ENCODE data around the gene SLC9A7. TPM values are rescaled to one million over a fixed set of nuclear protein-coding genes. Genes with fewer than 3 reads are reported as not detected.

Gene SLC9A7
- total and polyA plus RNA-seq, 2 experiments from 2014 or later: 14.1 to 52.9 TPM

GRCh38 chrX:46571423-46572339 is 187.2 kb downstream of the SLC9A7 start:
- no peaks in the 10 kb centered on the region for H4K20me1 ChIP-seq (ENCODE audit: insufficient read depth)
- in situ Hi-C loops (cut with MboI): loop anchor here (25.0 kb wide), 1 partner anchor 216 kb away; no protein-coding TSS in a partner anchor
- no peak overlapping the region for H3K27ac ChIP-seq
- TF ChIP-seq EZH2phosphoT487 (IDR thresholded peaks at IDR 0.05; ENCODE audit: insufficient read depth, low read depth) (no peak), EZH2 (IDR thresholded peaks at IDR 0.05; ENCODE audit: insufficient read depth, poor library complexity, severe bottlenecking) (no peak)
- no peak overlapping the region for H2AFZ ChIP-seq
- no peaks in the 10 kb centered on the region for H3K9me3 ChIP-seq (ENCODE audit: low read depth)
- whole genome bisulfite sequencing, 2 experiments (ENCODE audit: low coverage in 1 of 2, low lambda C conversion rate in 2 of 2, missing lambda C conversion rate in 2 of 2): 96 to 99% methylated on average over 5 to 10 of the region's 10 CpGs
- no peak overlapping the region for H3K9ac ChIP-seq
- no peak overlapping the region for H3K4me3 ChIP-seq
- H3K36me3 ChIP-seq (ENCODE audit: low read depth): no peaks in the 10 kb centered on the region
- H3K4me1 ChIP-seq (ENCODE audit: insufficient read depth): peaks cover under 1% of the 10 kb centered on the region
- H3K4me2 ChIP-seq (ENCODE audit: unreplicated experiment): no peak overlapping the region
- DNase-seq: no peak
- no peaks in the 10 kb centered on the region for H3K79me2 ChIP-seq (ENCODE audit: insufficient read depth)
- no peaks in the 10 kb centered on the region for H3K9me2 ChIP-seq (ENCODE audit: insufficient read depth)
- peaks cover 9% of the 10 kb centered on the region for H3F3A ChIP-seq (ENCODE audit: insufficient read depth)
- no peaks in the 10 kb centered on the region for H3K27me3 ChIP-seq (replicated peaks; ENCODE audit: insufficient read depth)

GRCh38 chrX:46569621-46570020 is 189.3 kb downstream of the SLC9A7 start:
- Histone ChIP-seq H2AFZ (no peak overlapping the region), H3K9me2 (ENCODE audit: insufficient read depth) (no peaks in the 10 kb centered on the region), H4K20me1 (ENCODE audit: insufficient read depth) (no peaks in the 10 kb centered on the region), H3K9ac (no peak overlapping the region), H3K4me2 (ENCODE audit: unreplicated experiment) (no peak overlapping the region), H3K4me1 (ENCODE audit: insufficient read depth) (no peaks in the 10 kb centered on the region; the same call in 1 of the 2 replicates), H3K4me3 (no peak overlapping the region), H3F3A (ENCODE audit: insufficient read depth) (peaks cover 9% of the 10 kb centered on the region), H3K79me2 (ENCODE audit: insufficient read depth) (no peaks in the 10 kb centered on the region), H3K27ac (no peak overlapping the region), H3K36me3 (ENCODE audit: low read depth) (no peaks in the 10 kb centered on the region), H3K9me3 (ENCODE audit: low read depth) (no peaks in the 10 kb centered on the region), H3K27me3 (replicated peaks; ENCODE audit: insufficient read depth) (no peaks in the 10 kb centered on the region)
- TF ChIP-seq EZH2phosphoT487 (IDR thresholded peaks at IDR 0.05; ENCODE audit: insufficient read depth, low read depth): no peak
- TF ChIP-seq EZH2 (IDR thresholded peaks at IDR 0.05; ENCODE audit: insufficient read depth, poor library complexity, severe bottlenecking): no peak
- in situ Hi-C loops (cut with MboI): loop anchor here (25.0 kb wide), 1 partner anchor 218 kb away; no protein-coding TSS in a partner anchor
- DNase-seq: no peak

GRCh38 chrX:46567388-46567787 is 191.5 kb downstream of the SLC9A7 start:
- in situ Hi-C loops (cut with MboI): loop anchor here (25.0 kb wide), 1 partner anchor 220 kb away; no protein-coding TSS in a partner anchor
- no peaks in the 10 kb centered on the region for H3K9me2 ChIP-seq (ENCODE audit: insufficient read depth)
- H3K4me2 ChIP-seq (ENCODE audit: unreplicated experiment): no peak overlapping the region
- H3K9me3 ChIP-seq (ENCODE audit: low read depth): no peaks in the 10 kb centered on the region
- no peaks in the 10 kb centered on the region for H3K36me3 ChIP-seq (ENCODE audit: low read depth)
- no peaks in the 10 kb centered on the region for H3K27me3 ChIP-seq (replicated peaks; ENCODE audit: insufficient read depth)
- H3K27ac ChIP-seq: no peak overlapping the region
- no peak for DNase-seq
- H2AFZ ChIP-seq: no peak overlapping the region
- peaks cover 3% of the 10 kb centered on the region for H3F3A ChIP-seq (ENCODE audit: insufficient read depth)
- H4K20me1 ChIP-seq (ENCODE audit: insufficient read depth): no peaks in the 10 kb centered on the region
- no peaks in the 10 kb centered on the region for H3K79me2 ChIP-seq (ENCODE audit: insufficient read depth)
- no peak overlapping the region for H3K9ac ChIP-seq
- no peak overlapping the region for H3K4me3 ChIP-seq
- no peak for TF ChIP-seq EZH2phosphoT487 (IDR thresholded peaks at IDR 0.05; ENCODE audit: insufficient read depth, low read depth)
- no peak for TF ChIP-seq EZH2 (IDR thresholded peaks at IDR 0.05; ENCODE audit: insufficient read depth, poor library complexity, severe bottlenecking)
- no peaks in the 10 kb centered on the region for H3K4me1 ChIP-seq (ENCODE audit: insufficient read depth)

- no peaks in the 10 kb centered on the region for H3K79me2 ChIP-seq (ENCODE audit: insufficient read depth)
- H2AFZ ChIP-seq: no peak overlapping the region
- no peaks in the 10 kb centered on the region for H3F3A ChIP-seq (ENCODE audit: insufficient read depth)
- TF ChIP-seq EZH2phosphoT487 (IDR thresholded peaks at IDR 0.05; ENCODE audit: insufficient read depth, low read depth) (no peak), EZH2 (IDR thresholded peaks at IDR 0.05; ENCODE audit: insufficient read depth, poor library complexity, severe bottlenecking) (no peak)
- in situ Hi-C loops (cut with MboI): loop anchor here (25.0 kb wide), 1 partner anchor 225 kb away; no protein-coding TSS in a partner anchor
- H3K36me3 ChIP-seq (ENCODE audit: low read depth): no peaks in the 10 kb centered on the region
- no peak overlapping the region for H3K4me3 ChIP-seq
- 96 to 98% methylated on average over 5 to 6 of the region's 6 CpGs for WGBS, 2 experiments (ENCODE audit: low coverage in 1 of 2, low lambda C conversion rate in 2 of 2, missing lambda C conversion rate in 2 of 2)
- H3K9me2 ChIP-seq (ENCODE audit: insufficient read depth): no peaks in the 10 kb centered on the region
- H3K4me1 ChIP-seq (ENCODE audit: insufficient read depth): no peaks in the 10 kb centered on the region
- no peak for DNase-seq
- H3K27me3 ChIP-seq (replicated peaks; ENCODE audit: insufficient read depth): no peaks in the 10 kb centered on the region
- H4K20me1 ChIP-seq (ENCODE audit: insufficient read depth): no peaks in the 10 kb centered on the region
- no peak overlapping the region for H3K4me2 ChIP-seq (ENCODE audit: unreplicated experiment)
- no peak overlapping the region for H3K27ac ChIP-seq
- H3K9me3 ChIP-seq (ENCODE audit: low read depth): no peaks in the 10 kb centered on the region
- H3K9ac ChIP-seq: no peak overlapping the region
Measured at GRCh38 chrX:46561824-46562657, 196.9 kb downstream of the SLC9A7 start.
